Measurements from ENCODE around the gene STX8. TPM values are rescaled to one million over a fixed set of nuclear protein-coding genes. Genes with fewer than 3 reads are reported as not detected.

The STX8 gene
- total RNA-seq, result 55.8 TPM

GRCh38 chr17:9575381-9576101, at the start of gene STX8:
Gene STX8 (minus strand): TSS chr17:9575820. CDS start chr17:9575808, 12 bp downstream.

GRCh38 chr17:9576521-9577372, 1.1 kb upstream of the STX8 start, which contains the start of gene CFAP52:
Gene CFAP52 (plus strand): TSS chr17:9576642. CDS start chr17:9576696, 54 bp downstream.

Small RNA genes lying within 50 kb of the gene (small RNA-seq; reads per million reads assigned to genes)
- not detected for gene AC005695.3

Other genes starting within 250 kb of the STX8 start
- gene CFAP52, start 822 bp upstream of the STX8 start, total RNA-seq, result 17.5 TPM
- 5.1 TPM for gene USP43, start 69.7 kb upstream of the STX8 start, total RNA-seq
- gene DHRS7C, start 215.8 kb upstream of the STX8 start, total RNA-seq, result not detected
- not detected for gene GSG1L2, start 246.3 kb upstream of the STX8 start, total RNA-seq